Adrenal gland (tissue), 5 donors: ENCODE results near the gene TUBGCP2.

Experiments used
- CTCF ChIP-seq, 6 experiments: fragments of 450-650 bp in 4 of 6; fragments of 200-600 bp in 2 of 6; sonication (generic) in 1 of 6; IDR thresholded peaks; 1 replicate in 5 of 6; 2 replicates in 1 of 6; pipeline versions ENCODE4 v1.5.1 to v1.8.0; 2016 to 2021; ENCODE audit warnings: antibody characterized with exemption in 6 of 6, mild to moderate bottlenecking in 2 of 6, moderate library complexity in 1 of 6
- POLR2A ChIP-seq, 2 donors: fragments of 450-650 bp; IDR thresholded peaks; one replicate each; pipeline ENCODE4 v1.6.1; 2017; ENCODE audit warnings: antibody characterized with exemption in 2 of 2, mild to moderate bottlenecking in 2 of 2, moderate library complexity in 1 of 2
- donor health status: DM: no; HTN: no; CAD: no.

DNA sequence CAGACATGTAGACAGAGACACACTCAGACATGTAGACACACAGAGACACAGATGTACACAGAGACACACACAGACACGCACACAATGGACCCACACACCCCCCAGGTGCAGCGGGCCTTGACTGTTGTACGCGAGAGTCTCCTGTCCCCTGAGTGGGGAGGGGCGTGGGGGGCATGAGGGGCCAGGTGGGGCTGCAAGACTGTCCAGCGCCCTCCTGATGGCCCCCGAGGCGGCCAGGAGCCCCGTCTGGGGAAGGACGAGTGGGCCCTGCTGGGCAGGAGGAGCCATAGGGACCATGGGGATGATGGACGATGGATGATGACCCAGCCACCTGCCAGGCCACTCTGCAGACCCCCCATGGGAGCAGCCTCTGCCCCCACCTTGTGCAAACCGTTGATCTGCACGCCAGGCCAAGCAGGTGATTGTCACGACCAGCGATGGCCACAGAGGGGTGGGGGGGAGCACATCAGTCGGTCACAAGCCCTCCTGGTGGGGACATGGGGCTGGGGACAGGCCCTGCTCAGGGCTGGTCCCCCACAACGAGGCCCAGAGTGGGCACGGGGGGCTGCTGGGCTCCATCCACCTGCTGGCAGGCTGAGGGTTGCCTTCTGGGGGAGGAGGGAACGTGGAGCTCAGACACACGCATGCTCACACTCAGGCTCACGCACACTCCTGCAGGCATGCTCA is 59.4 kb downstream of the TUBGCP2 start:
- TF ChIP-seq CTCF (IDR thresholded peaks at IDR 0.05) = peak in 2 of 6 experiments; percentile 14 to 19
- no peak for TF ChIP-seq POLR2A (IDR thresholded peaks at IDR 0.05)
